Neutrophil (primary cell): ENCODE data around the gene PTTG1.

Experiments used
- H3K27ac ChIP-seq: fragments of 200-600 bp; sonication (generic); 2 replicates; pipeline ENCODE4 v1.5.1; 2016; ENCODE audit warnings: mild to moderate bottlenecking, moderate library complexity
- H3K27me3 ChIP-seq: fragments of 200-600 bp; sonication (generic); 2 replicates; pipeline ENCODE4 v1.6.0; 2016; ENCODE audit warnings: mild to moderate bottlenecking
- H3K36me3 ChIP-seq: fragments of 200-600 bp; sonication (generic); 2 replicates; pipeline ENCODE4 v1.5.1; 2017
- H3K4me1 ChIP-seq, 2 experiments: fragments of 200-600 bp in 1 of 2; sonication (generic) in 1 of 2; 1 replicate in 1 of 2; 2 replicates in 1 of 2; pipeline versions ENCODE4 v1.5.1 to v1.6.1; 2013 to 2016; ENCODE audit warnings: low read depth in 1 of 2, low read length in 1 of 2, mild to moderate bottlenecking in 1 of 2, moderate library complexity in 1 of 2; ENCODE audit not compliant: control insufficient read depth in 1 of 2, insufficient read depth in 1 of 2
- H3K4me3 ChIP-seq, 2 experiments: fragments of 200-600 bp in 1 of 2; sonication (generic) in 1 of 2; 1 replicate in 1 of 2; 2 replicates in 1 of 2; pipeline ENCODE4 v1.5.1; 2013 to 2016; ENCODE audit warnings: low read depth in 1 of 2, low read length in 1 of 2, mild to moderate bottlenecking in 1 of 2, moderate library complexity in 1 of 2
- H3K9me3 ChIP-seq: fragments of 200-600 bp; sonication (generic); 2 replicates; pipeline ENCODE4 v1.5.1; 2016
- TF ChIP-seq, protein P1 (sequence below): fragments of 200-600 bp; sonication (generic); IDR thresholded peaks from 2 replicates; pipeline ENCODE4 v1.5.1; 2016; ENCODE audit warnings: antibody characterized with exemption

Gene PTTG1

DNA sequence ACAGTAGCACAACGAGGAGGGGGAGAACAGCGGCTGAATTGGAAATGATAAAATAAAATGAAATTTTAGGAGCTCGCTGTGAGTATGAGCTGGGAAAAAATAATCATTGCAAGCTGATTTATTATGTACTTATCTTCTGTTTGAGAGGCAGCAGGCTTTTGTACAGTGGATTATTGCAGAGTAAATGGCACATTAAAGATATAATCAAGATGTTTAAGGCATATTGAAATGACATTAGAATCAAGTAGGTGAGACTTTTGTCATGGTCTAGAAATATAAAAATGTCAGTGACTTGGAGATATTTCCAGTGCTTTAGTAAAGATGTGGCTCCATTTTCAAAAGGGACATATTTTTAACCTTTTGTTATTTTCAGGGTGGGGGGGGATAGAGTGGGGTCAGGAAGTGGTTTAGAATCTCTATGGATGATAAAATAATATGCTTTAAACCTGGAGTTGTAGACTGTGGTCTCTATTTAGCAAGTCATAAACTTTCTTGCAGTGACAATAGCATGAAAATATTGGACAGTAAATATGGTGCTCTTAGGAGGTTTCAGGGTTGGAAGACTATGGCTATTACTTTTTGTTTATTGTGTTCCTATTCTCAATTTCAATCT is 46.8 kb downstream of the PTTG1 start:
- Histone ChIP-seq H3K27me3 (peaks cover 63% of the 10 kb centered on the region), H3K4me3 (no peak overlapping the region), H3K27ac (no peak overlapping the region), H3K4me1 (peaks cover 0 to 9% of the 10 kb centered on the region in 2 experiments), H3K36me3 (no peaks in the 10 kb centered on the region), H3K9me3 (no peaks in the 10 kb centered on the region)
- TF ChIP-seq, protein P1, sequence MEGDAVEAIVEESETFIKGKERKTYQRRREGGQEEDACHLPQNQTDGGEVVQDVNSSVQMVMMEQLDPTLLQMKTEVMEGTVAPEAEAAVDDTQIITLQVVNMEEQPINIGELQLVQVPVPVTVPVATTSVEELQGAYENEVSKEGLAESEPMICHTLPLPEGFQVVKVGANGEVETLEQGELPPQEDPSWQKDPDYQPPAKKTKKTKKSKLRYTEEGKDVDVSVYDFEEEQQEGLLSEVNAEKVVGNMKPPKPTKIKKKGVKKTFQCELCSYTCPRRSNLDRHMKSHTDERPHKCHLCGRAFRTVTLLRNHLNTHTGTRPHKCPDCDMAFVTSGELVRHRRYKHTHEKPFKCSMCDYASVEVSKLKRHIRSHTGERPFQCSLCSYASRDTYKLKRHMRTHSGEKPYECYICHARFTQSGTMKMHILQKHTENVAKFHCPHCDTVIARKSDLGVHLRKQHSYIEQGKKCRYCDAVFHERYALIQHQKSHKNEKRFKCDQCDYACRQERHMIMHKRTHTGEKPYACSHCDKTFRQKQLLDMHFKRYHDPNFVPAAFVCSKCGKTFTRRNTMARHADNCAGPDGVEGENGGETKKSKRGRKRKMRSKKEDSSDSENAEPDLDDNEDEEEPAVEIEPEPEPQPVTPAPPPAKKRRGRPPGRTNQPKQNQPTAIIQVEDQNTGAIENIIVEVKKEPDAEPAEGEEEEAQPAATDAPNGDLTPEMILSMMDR: no peak

DNA sequence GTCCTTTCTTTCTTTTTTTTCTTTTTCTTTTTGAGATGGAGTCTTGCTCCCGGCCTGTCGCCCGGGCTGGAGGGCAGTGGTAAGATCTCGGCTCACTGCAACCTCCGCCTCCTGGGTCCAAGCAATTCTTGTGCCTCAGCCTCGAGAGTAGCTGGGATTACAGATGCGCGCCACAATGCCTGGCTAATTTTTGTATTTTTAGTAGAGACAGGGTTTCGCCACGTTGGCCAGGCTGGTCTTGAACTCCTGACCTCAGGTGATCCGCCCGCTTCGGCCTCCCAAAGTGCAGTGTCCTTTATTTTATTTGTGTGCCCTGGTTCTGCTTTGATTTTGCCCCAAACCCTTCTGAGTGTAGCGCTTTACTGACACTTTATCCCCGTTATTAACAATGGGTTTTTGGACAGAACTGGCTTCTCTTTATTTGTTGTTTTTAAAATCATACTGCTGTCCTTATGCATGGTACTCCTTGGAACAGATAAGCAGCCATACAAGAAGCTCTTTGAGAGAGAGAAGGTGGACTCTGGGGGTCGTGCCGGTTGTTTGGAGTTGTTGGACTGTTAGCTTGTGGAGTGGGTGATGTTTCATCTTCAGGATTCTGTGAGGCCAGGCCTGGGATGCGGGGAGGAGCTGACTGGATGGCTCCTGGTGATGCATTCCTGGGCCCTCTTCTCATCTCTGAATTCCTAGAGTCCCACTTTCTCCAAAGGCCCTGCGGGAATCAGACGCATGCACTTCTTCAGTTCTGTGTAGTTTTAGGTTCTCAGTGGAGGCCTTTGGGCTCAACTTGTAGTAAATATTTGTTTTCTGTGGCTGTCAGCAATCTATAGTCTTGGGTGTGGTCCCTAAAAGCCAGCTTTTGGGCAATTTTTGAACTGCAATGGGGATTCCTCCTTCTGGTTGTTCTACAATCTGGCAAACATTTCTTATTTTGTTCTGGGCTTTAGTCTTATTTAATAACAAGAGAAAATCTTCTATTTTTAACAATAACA is 47.8 kb downstream of the PTTG1 start:
- H3K9me3 ChIP-seq: no peaks in the 10 kb centered on the region
- H3K4me3 ChIP-seq: no peak overlapping the region
- TF ChIP-seq, protein P1: no peak
- peaks cover 63% of the 10 kb centered on the region for H3K27me3 ChIP-seq
- peaks cover 0 to 9% of the 10 kb centered on the region in 2 experiments for H3K4me1 ChIP-seq
- no peaks in the 10 kb centered on the region for H3K36me3 ChIP-seq
- H3K27ac ChIP-seq: no peak overlapping the region

DNA sequence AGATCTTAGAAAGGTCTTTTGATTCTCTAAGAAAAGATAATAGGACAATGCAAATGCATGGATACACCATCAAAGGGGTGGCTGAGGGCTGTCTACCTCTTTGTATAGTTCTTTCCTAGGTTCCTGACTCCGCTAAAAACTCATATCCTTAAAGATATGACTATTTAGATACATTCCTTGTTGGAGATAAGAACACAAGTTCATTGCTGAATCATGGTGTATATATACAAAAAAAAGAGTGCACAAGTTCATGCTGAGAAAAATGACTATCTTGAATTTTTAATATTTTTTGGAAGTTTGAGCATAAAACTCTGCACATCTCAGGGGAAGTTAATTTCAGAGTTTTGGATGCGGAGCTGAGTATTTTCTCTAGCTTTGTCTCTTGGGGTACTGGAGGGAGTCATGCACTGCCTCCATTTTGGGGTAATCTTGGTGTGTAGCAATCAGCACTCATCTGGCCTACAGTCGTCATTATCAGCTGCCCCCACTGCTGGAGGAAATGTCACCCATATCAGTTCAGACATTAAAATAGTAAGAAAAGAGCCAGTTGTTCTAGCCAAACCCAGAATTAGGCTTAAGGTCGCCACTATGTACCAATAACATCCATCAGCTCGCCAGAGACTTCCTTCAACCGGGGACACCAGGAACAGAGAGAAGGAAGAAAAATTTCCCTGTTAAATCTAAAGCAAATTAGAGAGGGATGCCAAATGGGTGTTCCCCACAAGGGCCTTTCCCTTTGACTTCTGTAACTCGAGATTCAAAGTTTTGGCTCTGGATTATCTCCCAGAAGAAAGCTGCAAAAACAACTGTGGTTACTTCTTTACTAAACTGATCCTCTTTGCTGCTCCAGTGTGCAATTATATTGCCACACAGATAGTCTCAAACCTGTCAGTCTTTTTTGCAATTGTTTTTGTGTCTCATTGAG is 49.0 kb downstream of the PTTG1 start:
- peaks cover 54% of the 10 kb centered on the region for H3K27me3 ChIP-seq

DNA sequence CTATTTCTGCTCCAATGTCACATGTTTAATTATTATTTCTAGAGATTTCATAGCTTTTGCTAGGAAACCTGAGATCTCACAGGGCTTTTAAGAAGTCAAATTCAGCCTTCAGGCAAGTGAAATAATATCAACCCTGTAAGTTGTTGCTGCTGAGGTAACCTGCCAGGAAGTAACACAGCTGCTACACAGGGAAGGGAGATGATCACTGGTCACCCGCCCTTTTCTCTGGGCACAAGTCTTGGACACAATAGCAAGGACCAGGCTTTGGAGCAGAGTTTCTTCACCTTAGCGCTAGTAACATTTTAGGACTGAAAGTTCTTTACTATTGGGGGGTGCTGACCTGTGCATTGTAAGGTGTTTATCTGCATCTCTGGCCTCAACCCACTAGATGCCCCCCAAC is 50.1 kb downstream of the PTTG1 start:
- no peaks in the 10 kb centered on the region for H3K9me3 ChIP-seq
- peaks cover 0 to 9% of the 10 kb centered on the region in 2 experiments for H3K4me1 ChIP-seq
- H3K27me3 ChIP-seq: peaks cover 43% of the 10 kb centered on the region
- H3K36me3 ChIP-seq: no peaks in the 10 kb centered on the region
- no peak overlapping the region for H3K4me3 ChIP-seq
- TF ChIP-seq, protein P1: no peak
- H3K27ac ChIP-seq: no peak overlapping the region

More for the DNA sequence above, 49.0 kb downstream of the PTTG1 start:
- Histone ChIP-seq H3K27ac (no peak overlapping the region), H3K4me1 (peaks cover 0 to 9% of the 10 kb centered on the region in 2 experiments), H3K9me3 (no peaks in the 10 kb centered on the region), H3K4me3 (no peak overlapping the region), H3K36me3 (no peaks in the 10 kb centered on the region)
- TF ChIP-seq, protein P1: no peak

DNA sequence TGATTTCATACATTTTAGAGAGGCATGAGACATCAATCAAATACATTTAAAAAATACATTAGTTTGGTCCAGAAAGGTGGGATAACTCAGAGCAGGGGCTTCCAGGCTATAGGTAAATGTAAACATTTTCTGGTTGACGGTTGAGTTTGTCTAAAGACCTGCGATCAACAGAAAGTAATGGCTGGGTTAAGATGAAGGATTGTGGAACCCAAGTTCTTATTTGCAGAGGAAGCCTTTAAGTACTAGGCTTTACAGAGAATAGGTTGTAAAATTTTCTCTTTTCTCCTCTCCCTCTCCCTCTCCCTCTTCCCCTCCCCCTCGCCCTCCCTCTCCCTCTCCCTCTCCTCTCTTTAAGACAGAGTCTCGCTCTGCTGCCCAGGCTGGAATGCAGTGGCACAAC is 50.8 kb downstream of the PTTG1 start:
- H3K27me3 ChIP-seq: peaks cover 36% of the 10 kb centered on the region
- H3K27ac ChIP-seq: no peak overlapping the region
- no peaks in the 10 kb centered on the region for H3K9me3 ChIP-seq
- TF ChIP-seq, protein P1: no peak
- no peak overlapping the region for H3K4me3 ChIP-seq
- H3K4me1 ChIP-seq: peaks cover 0 to 6% of the 10 kb centered on the region in 2 experiments
- no peaks in the 10 kb centered on the region for H3K36me3 ChIP-seq
